SK-N-SH treated with all-trans-retinoic acid at 6 μM for 48 hours (cell line): ENCODE results near the gene SKA3.
"Not testable (repeated sequence)": the region's sequence is repeated elsewhere in the genome, so short reads cannot be mapped to it uniquely, and the experiment has no call there.

Source experiments
- ATAC-seq: fragments of 200-7000 bp; cut with Tn5 transposase; 3 replicates; pipeline ENCODE4 v1.9.1; 2020; ENCODE audit warnings: mild to moderate bottlenecking, moderate library complexity
- ARNTL ChIP-seq: fragments of 450-650 bp; formaldehyde crosslinking; IDR thresholded peaks from 2 replicates; pipeline ENCODE4 v1.5.0; 2020; ENCODE audit warnings: low read depth, mild to moderate bottlenecking, moderate library complexity, borderline replicate concordance
- BACH2 ChIP-seq: fragments of 250-450 bp; sonication (Bioruptor Pico); IDR thresholded peaks from 2 replicates; pipeline ENCODE4 v1.9.0; 2021; ENCODE audit warnings: mild to moderate bottlenecking, borderline replicate concordance
- CREB5 ChIP-seq: fragments of 250-450 bp; sonication (Bioruptor Pico); IDR thresholded peaks from 2 replicates; pipeline ENCODE4 v1.5.1; 2020; ENCODE audit warnings: low read depth, mild to moderate bottlenecking, moderate library complexity
- CSRNP3 ChIP-seq: fragments of 250-450 bp; sonication (Bioruptor Pico); IDR thresholded peaks from 2 replicates; pipeline ENCODE4 v1.5.1; 2021; ENCODE audit warnings: mild to moderate bottlenecking, moderate library complexity
- ESRRG ChIP-seq: fragments of 250-450 bp; sonication (Bioruptor Pico); IDR thresholded peaks from 2 replicates; pipeline ENCODE4 v1.6.1; 2021; ENCODE audit warnings: mild to moderate bottlenecking
- GLIS3 ChIP-seq: fragments of 250-450 bp; sonication (Bioruptor Pico); IDR thresholded peaks from 2 replicates; pipeline ENCODE4 v1.5.0; 2020; ENCODE audit warnings: mild to moderate bottlenecking, moderate library complexity
- ISL1 ChIP-seq: fragments of 250-450 bp; sonication (Bioruptor Pico); IDR thresholded peaks from 2 replicates; pipeline ENCODE4 v2.1.2; 2022; ENCODE audit warnings: mild to moderate bottlenecking, moderate library complexity
- OSR1 ChIP-seq: fragments of 250-450 bp; sonication (Bioruptor Pico); IDR thresholded peaks from 2 replicates; pipeline ENCODE4 v1.8.0; 2022; ENCODE audit warnings: moderate library complexity, mild to moderate bottlenecking, inconsistent platforms
- PATZ1 ChIP-seq: fragments of 250-450 bp; sonication (Bioruptor Pico); IDR thresholded peaks from 2 replicates; pipeline ENCODE4 v1.8.0; 2020; ENCODE audit warnings: mild to moderate bottlenecking, moderate library complexity, borderline replicate concordance
- PPARA ChIP-seq: fragments of 250-450 bp; sonication (Bioruptor Pico); IDR thresholded peaks from 2 replicates; pipeline ENCODE4 v1.5.0; 2020; ENCODE audit warnings: mild to moderate bottlenecking, borderline replicate concordance
- RARB ChIP-seq: fragments of 250-450 bp; sonication (Bioruptor Pico); IDR thresholded peaks from 2 replicates; pipeline ENCODE4 v1.8.0; 2021; ENCODE audit warnings: mild to moderate bottlenecking, moderate library complexity
- TCF4 ChIP-seq: fragments of 250-450 bp; sonication (Bioruptor Pico); IDR thresholded peaks from 2 replicates; pipeline ENCODE4 v1.8.0; 2021; ENCODE audit warnings: mild to moderate bottlenecking, moderate library complexity, borderline replicate concordance
- TOX ChIP-seq: fragments of 250-450 bp; sonication (Bioruptor Pico); IDR thresholded peaks from 2 replicates; pipeline ENCODE4 v1.8.0; 2021; ENCODE audit warnings: mild to moderate bottlenecking, moderate library complexity, borderline replicate concordance
- TSHZ2 ChIP-seq: fragments of 250-450 bp; sonication (Bioruptor Pico); IDR thresholded peaks from 2 replicates; pipeline ENCODE4 v1.5.0; 2020; ENCODE audit warnings: mild to moderate bottlenecking, moderate library complexity
- ZC3H10 ChIP-seq: fragments of 250-450 bp; sonication (Bioruptor Pico); IDR thresholded peaks from 2 replicates; pipeline ENCODE4 v1.5.1; 2021; ENCODE audit warnings: mild to moderate bottlenecking, moderate library complexity
- ZFP3 ChIP-seq: fragments of 250-450 bp; sonication (Bioruptor Pico); IDR thresholded peaks from 2 replicates; pipeline ENCODE4 v1.5.0; 2020; ENCODE audit warnings: mild to moderate bottlenecking, moderate library complexity
- ZFP30 ChIP-seq: fragments of 450-650 bp; formaldehyde crosslinking; IDR thresholded peaks from 2 replicates; pipeline ENCODE4 v1.5.0; 2022; ENCODE audit warnings: mild to moderate bottlenecking, moderate library complexity
- ZNF565 ChIP-seq: fragments of 450-650 bp; formaldehyde crosslinking; conservative IDR thresholded peaks from 2 replicates; pipeline ENCODE4 v1.5.0; 2020; ENCODE audit warnings: low read depth, mild to moderate bottlenecking, moderate library complexity
- ZNF70 ChIP-seq: fragments of 450-650 bp; formaldehyde crosslinking; IDR thresholded peaks from 2 replicates; pipeline ENCODE4 v1.5.0; 2020; ENCODE audit warnings: mild to moderate bottlenecking, moderate library complexity
- ZNF8 ChIP-seq: fragments of 450-650 bp; formaldehyde crosslinking; IDR thresholded peaks from 2 replicates; pipeline ENCODE4 v1.5.0; 2020; ENCODE audit warnings: mild to moderate bottlenecking, moderate library complexity

SKA3 gene

GRCh38 chr13:21176215-21176981 lies at the start of gene SKA3, which contains the start of gene MRPL57:
SKA3 (minus strand) TSS chr13:21176552; CDS start chr13:21176477, 75 bp downstream.
MRPL57 (plus strand) TSS chr13:21176658; CDS start chr13:21176917, 259 bp downstream.
- 0 out of 2 replicates have a peak, but pooled peaks have one; percentile 32 for TF ChIP-seq ESRRG (CRISPR knock-in tag)
- TF ChIP-seq ZNF70, result no peak
- ATAC-seq, result peak; percentile 93

- no peak for ATAC-seq
- no peak for TF ChIP-seq ZNF8 (CRISPR knock-in tag)
- TF ChIP-seq ZNF565, result no peak
- TF ChIP-seq ARNTL (CRISPR knock-in tag), result no peak
- no peak for TF ChIP-seq CSRNP3
- TF ChIP-seq PPARA (CRISPR knock-in tag), result no peak
- TF ChIP-seq OSR1 (CRISPR knock-in tag), result no peak
- TF ChIP-seq TOX (CRISPR knock-in tag), result no peak
- TF ChIP-seq BACH2 (CRISPR knock-in tag), result no peak
- TF ChIP-seq ISL1 (CRISPR knock-in tag), result no peak
- TF ChIP-seq ESRRG (CRISPR knock-in tag), result no peak
- no peak for TF ChIP-seq GLIS3
- TF ChIP-seq TCF4, result no peak
- TF ChIP-seq TSHZ2 (CRISPR knock-in tag), result no peak
- no peak for TF ChIP-seq ZFP3
- no peak for TF ChIP-seq PATZ1 (CRISPR knock-in tag)
- TF ChIP-seq RARB (CRISPR knock-in tag), result no peak
- no peak for TF ChIP-seq ZC3H10 (CRISPR knock-in tag)
- TF ChIP-seq, all 23 proteins: peak for 0
Observed at GRCh38 chr13:21225082-21225481, 48.7 kb upstream of the SKA3 start.

GRCh38 chr13:21221268-21221667 lies 44.9 kb upstream of the SKA3 start:
- no peak for ATAC-seq
- TF ChIP-seq GLIS3 (no peak), PPARA (CRISPR knock-in tag) (no peak), RARB (CRISPR knock-in tag) (no peak), OSR1 (CRISPR knock-in tag) (no peak), ZNF565 (no peak)

GRCh38 chr13:21219716-21220115 lies 43.4 kb upstream of the SKA3 start:
- ATAC-seq, result not testable (repeated sequence)

- no peak for ATAC-seq
- no peak for TF ChIP-seq PATZ1 (CRISPR knock-in tag)
- no peak for TF ChIP-seq ZFP30
- TF ChIP-seq CREB5 (CRISPR knock-in tag), result no peak
- TF ChIP-seq ZC3H10 (CRISPR knock-in tag), result no peak
Observed at GRCh38 chr13:21219036-21219381, 42.7 kb upstream of the SKA3 start.
